Epithelial cell of esophagus (primary cell): ENCODE results near the gene PMM1.

Experiments
- DNase-seq: peaks from one replicate; pipeline ENCODE4 v3.0.0; 2010; ENCODE audit warnings: low read depth
- H3K4me3 ChIP-seq: 2 replicates; pipeline ENCODE4 v1.5.1; 2011; ENCODE audit warnings: mild to moderate bottlenecking, low read length, control low read depth
- TF ChIP-seq, protein P1 (sequence below): IDR thresholded peaks from 2 replicates; pipeline ENCODE4 v1.5.1; 2011; ENCODE audit warnings: low read depth, mild to moderate bottlenecking, low read length, control low read depth, inconsistent platforms; ENCODE audit not compliant: insufficient read depth; ENCODE audit errors: missing control alignments

The PMM1 gene

GRCh38 chr22:41544671-41545476, 44.8 kb downstream of the PMM1 start:
- DNase-seq: no peak
- peak overlapping the region; percentile 34 for H3K4me3 ChIP-seq
- TF ChIP-seq, protein P1, sequence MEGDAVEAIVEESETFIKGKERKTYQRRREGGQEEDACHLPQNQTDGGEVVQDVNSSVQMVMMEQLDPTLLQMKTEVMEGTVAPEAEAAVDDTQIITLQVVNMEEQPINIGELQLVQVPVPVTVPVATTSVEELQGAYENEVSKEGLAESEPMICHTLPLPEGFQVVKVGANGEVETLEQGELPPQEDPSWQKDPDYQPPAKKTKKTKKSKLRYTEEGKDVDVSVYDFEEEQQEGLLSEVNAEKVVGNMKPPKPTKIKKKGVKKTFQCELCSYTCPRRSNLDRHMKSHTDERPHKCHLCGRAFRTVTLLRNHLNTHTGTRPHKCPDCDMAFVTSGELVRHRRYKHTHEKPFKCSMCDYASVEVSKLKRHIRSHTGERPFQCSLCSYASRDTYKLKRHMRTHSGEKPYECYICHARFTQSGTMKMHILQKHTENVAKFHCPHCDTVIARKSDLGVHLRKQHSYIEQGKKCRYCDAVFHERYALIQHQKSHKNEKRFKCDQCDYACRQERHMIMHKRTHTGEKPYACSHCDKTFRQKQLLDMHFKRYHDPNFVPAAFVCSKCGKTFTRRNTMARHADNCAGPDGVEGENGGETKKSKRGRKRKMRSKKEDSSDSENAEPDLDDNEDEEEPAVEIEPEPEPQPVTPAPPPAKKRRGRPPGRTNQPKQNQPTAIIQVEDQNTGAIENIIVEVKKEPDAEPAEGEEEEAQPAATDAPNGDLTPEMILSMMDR: no peak

DNA sequence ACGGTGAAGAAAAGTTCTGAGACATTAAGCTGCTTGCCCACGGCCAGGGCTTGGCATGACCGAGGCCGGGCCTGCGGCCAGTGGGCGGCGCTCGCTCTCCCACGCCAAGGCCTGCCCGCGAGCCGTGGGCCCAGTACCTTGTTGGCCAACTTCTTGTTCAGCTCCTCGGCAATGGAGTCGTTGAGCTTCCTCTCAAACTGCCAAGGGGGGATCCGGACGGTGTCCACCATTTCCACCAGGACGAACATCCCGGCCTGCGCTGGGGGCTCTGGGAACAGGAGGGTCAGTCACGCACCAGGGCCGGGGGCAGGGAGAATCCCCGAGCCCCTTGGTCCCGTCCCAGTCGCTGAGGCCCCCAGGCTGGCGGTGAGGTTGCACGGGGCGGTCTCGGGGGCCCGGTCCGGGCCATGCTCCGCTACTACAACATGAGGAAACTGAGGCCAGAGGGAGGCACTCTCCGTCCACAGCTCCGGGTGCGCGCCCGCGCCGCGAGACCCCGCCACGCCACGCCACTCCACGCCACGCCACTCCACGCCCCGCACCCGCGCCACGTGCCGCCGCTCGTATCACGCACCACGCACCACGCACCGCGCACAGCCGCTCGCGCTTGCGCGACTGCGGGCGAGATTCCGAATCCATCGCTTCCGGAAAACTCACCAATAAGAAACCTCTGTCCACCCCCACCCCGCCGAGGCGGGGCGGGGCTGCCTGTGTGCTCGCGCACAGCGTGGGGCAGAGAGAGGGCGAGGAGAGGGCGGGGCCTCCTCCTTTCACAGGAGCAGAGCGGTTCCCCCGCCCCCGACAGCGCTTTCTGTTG, 45.6 kb downstream of the PMM1 start, which contains the start of gene POLR3H:
Gene POLR3H (minus strand): TSS at position 617 of the 817 bp plus-strand sequence. CDS start 369 bp downstream, at position 248.
- peak within 1 kb of the TSS; percentile 81 for H3K4me3 ChIP-seq
- DNase-seq: peak; percentile 99
- TF ChIP-seq, protein P1: peak; percentile 43

DNA sequence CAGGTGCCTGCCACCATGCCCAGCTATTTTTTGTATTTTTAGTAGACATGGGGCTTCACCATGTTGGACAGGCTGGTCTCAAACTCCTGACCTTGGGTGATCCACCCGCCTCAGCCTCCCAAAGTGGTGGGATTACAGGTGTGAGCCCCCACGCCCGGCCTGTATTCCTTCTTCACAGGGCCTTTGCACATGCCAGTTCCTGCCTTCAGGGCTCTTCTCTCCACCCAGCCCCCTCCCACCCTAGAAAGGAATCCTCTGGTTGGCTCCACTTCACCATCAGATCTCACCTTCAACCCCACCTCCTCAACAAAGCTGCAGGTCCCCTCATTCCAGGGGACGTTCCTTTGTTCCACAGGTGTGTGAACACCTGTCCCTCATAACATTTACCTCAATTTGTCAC, 47.4 kb downstream of the PMM1 start:
- no peak for DNase-seq
- TF ChIP-seq, protein P1: no peak
- H3K4me3 ChIP-seq: no peak overlapping the region

- no peak overlapping the region for H3K4me3 ChIP-seq
- DNase-seq: no peak
- TF ChIP-seq, protein P1: no peak
These were observed 48.2 kb downstream of the PMM1 start for GRCh38 chr22:41541484-41541883.

- TF ChIP-seq, protein P1: no peak
- no peak overlapping the region for H3K4me3 ChIP-seq
- DNase-seq: no peak
These were observed 49.3 kb downstream of the PMM1 start for GRCh38 chr22:41540365-41540764.

GRCh38 chr22:41540006-41540315, 49.7 kb downstream of the PMM1 start:
- no peak for DNase-seq
- H3K4me3 ChIP-seq: no peak overlapping the region
- TF ChIP-seq, protein P1: no peak
